GM12872 (cell line): Measurements from ENCODE around the gene MUC5AC.

Experiments used
- TF ChIP-seq, protein P1 (sequence below): IDR thresholded peaks from 3 replicates; pipeline ENCODE4 v1.5.1; 2011; ENCODE audit warnings: low read depth, mild to moderate bottlenecking, low read length, moderate library complexity; ENCODE audit not compliant: insufficient read depth

MUC5AC gene

GRCh38 chr11:1233351-1234053 lies 75.7 kb downstream of the MUC5AC start:
- TF ChIP-seq, protein P1, sequence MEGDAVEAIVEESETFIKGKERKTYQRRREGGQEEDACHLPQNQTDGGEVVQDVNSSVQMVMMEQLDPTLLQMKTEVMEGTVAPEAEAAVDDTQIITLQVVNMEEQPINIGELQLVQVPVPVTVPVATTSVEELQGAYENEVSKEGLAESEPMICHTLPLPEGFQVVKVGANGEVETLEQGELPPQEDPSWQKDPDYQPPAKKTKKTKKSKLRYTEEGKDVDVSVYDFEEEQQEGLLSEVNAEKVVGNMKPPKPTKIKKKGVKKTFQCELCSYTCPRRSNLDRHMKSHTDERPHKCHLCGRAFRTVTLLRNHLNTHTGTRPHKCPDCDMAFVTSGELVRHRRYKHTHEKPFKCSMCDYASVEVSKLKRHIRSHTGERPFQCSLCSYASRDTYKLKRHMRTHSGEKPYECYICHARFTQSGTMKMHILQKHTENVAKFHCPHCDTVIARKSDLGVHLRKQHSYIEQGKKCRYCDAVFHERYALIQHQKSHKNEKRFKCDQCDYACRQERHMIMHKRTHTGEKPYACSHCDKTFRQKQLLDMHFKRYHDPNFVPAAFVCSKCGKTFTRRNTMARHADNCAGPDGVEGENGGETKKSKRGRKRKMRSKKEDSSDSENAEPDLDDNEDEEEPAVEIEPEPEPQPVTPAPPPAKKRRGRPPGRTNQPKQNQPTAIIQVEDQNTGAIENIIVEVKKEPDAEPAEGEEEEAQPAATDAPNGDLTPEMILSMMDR, result no peak

DNA sequence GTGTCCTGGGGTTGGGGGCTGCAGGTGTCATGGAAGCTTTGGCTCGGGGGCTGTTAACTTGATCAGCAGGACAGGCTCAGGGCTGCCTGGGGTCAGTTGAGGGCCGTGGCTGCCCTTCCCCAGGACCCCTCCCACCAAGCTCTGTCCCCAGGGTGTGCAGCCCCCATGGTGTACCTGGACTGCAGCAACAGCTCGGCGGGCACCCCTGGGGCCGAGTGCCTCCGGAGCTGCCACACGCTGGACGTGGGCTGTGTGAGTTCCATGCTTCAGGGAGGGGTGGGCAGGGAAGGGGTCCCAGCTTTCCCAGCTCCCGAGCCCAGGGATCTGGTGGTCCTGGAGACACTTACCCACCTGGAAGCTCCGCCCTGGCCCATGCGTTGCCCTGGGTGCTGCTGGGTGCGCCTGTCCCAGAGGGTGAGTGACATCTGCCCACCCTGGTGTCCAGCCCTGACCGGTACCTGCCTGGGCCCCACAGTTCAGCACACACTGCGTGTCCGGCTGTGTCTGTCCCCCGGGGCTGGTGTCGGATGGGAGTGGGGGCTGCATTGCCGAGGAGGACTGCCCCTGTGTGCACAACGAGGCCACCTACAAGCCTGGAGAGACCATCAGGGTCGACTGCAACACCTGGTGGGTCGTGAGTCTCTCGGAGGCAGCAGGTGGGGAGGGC lies 76.4 kb downstream of the MUC5AC start:
- TF ChIP-seq, protein P1, result no peak

DNA sequence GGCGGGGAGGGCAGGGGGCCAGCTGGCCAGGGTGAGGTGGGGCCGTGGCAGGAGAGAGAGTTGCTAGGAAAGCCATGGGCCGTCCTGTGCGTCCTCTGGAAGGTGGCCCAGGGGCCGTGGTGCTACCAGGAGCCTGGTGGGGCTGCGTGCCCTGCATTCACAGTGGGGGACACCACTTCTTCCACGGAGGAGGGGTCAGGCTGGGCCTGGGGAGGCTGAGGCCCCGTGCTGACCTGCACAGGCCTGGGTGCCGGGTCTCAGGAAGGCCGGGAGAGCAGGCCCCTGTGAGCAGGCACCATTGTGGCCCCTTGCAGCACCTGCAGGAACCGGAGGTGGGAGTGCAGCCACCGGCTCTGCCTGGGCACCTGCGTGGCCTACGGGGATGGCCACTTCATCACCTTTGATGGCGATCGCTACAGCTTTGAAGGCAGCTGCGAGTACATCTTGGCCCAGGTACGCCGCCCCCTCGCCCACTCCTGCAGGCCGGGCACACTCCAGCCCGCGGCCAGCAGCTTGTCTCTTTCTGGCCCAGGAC lies 77.1 kb downstream of the MUC5AC start:
- TF ChIP-seq, protein P1, result no peak

GRCh38 chr11:1235306-1235900 lies 77.7 kb downstream of the MUC5AC start:
- TF ChIP-seq, protein P1, result no peak

DNA sequence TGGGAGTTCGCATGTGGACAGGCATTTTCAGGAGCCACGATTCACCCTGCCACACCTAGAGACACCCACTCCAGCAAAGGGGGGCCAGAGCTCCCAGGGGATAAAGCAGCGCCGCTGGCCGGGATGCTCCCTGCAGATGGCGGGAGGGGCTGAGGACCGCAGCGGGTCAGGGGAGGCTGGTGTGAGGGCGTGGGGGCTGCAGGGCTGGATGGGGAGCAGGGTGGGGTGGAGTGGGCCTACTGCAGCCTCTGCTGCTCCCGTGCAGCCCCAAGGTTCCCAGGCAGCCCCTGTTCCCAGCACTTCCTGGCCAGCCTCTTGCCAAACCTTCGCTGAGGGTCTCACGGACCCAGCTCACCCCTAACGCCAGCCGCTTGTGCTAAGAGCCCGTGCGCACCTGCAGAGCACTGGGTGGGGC lies 78.2 kb downstream of the MUC5AC start:
- TF ChIP-seq, protein P1, result no peak

- TF ChIP-seq, protein P1, result no peak
Measured at GRCh38 chr11:1236316-1237127, 78.8 kb downstream of the MUC5AC start.
